ENCODE measurements around the gene RAB33A.

- TF ChIP-seq HNF4G (IDR thresholded peaks at IDR 0.05), result no peak
- TF ChIP-seq, protein P1, sequence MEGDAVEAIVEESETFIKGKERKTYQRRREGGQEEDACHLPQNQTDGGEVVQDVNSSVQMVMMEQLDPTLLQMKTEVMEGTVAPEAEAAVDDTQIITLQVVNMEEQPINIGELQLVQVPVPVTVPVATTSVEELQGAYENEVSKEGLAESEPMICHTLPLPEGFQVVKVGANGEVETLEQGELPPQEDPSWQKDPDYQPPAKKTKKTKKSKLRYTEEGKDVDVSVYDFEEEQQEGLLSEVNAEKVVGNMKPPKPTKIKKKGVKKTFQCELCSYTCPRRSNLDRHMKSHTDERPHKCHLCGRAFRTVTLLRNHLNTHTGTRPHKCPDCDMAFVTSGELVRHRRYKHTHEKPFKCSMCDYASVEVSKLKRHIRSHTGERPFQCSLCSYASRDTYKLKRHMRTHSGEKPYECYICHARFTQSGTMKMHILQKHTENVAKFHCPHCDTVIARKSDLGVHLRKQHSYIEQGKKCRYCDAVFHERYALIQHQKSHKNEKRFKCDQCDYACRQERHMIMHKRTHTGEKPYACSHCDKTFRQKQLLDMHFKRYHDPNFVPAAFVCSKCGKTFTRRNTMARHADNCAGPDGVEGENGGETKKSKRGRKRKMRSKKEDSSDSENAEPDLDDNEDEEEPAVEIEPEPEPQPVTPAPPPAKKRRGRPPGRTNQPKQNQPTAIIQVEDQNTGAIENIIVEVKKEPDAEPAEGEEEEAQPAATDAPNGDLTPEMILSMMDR (IDR thresholded peaks at IDR 0.05; ENCODE audit: low read depth, low read length, missing input control), result no peak
- no peak for TF ChIP-seq JUND (IDR thresholded peaks at IDR 0.05)
- TF ChIP-seq GABPA (IDR thresholded peaks at IDR 0.05 in 1 of 2, conservative IDR thresholded peaks at IDR 0.05 in 1 of 2), result no peak
- no peak for TF ChIP-seq ATF3 (IDR thresholded peaks at IDR 0.05)
- TF ChIP-seq SP1 (IDR thresholded peaks at IDR 0.05), result no peak
- TF ChIP-seq TAF1 (conservative IDR thresholded peaks at IDR 0.05), result no peak
These were observed 863 bp upstream of the RAB33A start for GRCh38 chrX:130170752-130171445.
